22Rv1 (cell line): ENCODE measurements around the gene TKFC.

ENCODE experiments used
- H3K27ac ChIP-seq: fragments of 450-650 bp; 2 replicates; pipeline ENCODE4 v1.5.1; 2017
- ZFX ChIP-seq: fragments of 450-650 bp; IDR thresholded peaks from 2 replicates; pipeline ENCODE4 v1.6.1; 2017; ENCODE audit warnings: antibody characterized with exemption, borderline replicate concordance
- TF ChIP-seq, protein P1 (sequence below): fragments of 450-650 bp; IDR thresholded peaks from 2 replicates; pipeline ENCODE4 v1.5.1; 2017; ENCODE audit warnings: mild to moderate bottlenecking

Gene TKFC

GRCh38 chr11:61325649-61326414 lies 7.2 kb upstream of the TKFC start:
- TF ChIP-seq, protein P1, sequence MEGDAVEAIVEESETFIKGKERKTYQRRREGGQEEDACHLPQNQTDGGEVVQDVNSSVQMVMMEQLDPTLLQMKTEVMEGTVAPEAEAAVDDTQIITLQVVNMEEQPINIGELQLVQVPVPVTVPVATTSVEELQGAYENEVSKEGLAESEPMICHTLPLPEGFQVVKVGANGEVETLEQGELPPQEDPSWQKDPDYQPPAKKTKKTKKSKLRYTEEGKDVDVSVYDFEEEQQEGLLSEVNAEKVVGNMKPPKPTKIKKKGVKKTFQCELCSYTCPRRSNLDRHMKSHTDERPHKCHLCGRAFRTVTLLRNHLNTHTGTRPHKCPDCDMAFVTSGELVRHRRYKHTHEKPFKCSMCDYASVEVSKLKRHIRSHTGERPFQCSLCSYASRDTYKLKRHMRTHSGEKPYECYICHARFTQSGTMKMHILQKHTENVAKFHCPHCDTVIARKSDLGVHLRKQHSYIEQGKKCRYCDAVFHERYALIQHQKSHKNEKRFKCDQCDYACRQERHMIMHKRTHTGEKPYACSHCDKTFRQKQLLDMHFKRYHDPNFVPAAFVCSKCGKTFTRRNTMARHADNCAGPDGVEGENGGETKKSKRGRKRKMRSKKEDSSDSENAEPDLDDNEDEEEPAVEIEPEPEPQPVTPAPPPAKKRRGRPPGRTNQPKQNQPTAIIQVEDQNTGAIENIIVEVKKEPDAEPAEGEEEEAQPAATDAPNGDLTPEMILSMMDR: no peak
- TF ChIP-seq ZFX: no peak
- no peak overlapping the region for H3K27ac ChIP-seq

- TF ChIP-seq, protein P1: no peak
- TF ChIP-seq ZFX: no peak
- H3K27ac ChIP-seq: no peak overlapping the region
Observed at GRCh38 chr11:61327669-61328071, 5.4 kb upstream of the TKFC start.

GRCh38 chr11:61328351-61328750 lies 4.7 kb upstream of the TKFC start:
- H3K27ac ChIP-seq: no peak overlapping the region
- no peak for TF ChIP-seq ZFX
- TF ChIP-seq, protein P1: no peak

GRCh38 chr11:61329871-61330270 lies 3.2 kb upstream of the TKFC start:
- H3K27ac ChIP-seq: peak overlapping the region; percentile 35
- TF ChIP-seq, protein P1: no peak
- no peak for TF ChIP-seq ZFX

GRCh38 chr11:61331651-61332050 lies 1.4 kb upstream of the TKFC start:
- TF ChIP-seq ZFX: no peak
- TF ChIP-seq, protein P1: no peak
- H3K27ac ChIP-seq: no peak overlapping the region

GRCh38 chr11:61332281-61332796 lies 689 bp upstream of the TKFC start:
- peak overlapping the region; percentile 84 for H3K27ac ChIP-seq

More at GRCh38 chr11:61332281-61332796, 689 bp upstream of the TKFC start:
- TF ChIP-seq, protein P1: no peak
